OCI-LY7 (cell line): Measurements from ENCODE around the gene NEDD8. TPM values are rescaled to one million over a fixed set of nuclear protein-coding genes. Genes with fewer than 3 reads are reported as not detected.

ENCODE experiments used
- BruUV-seq: library from RNA; stranded (reverse); fragments of 400-500 nt; replicated peaks from 2 replicates; lab custom pipeline; 2021; lab: Mats Ljungman, UMichigan
- CTCF ChIA-PET: fragments of 300-600 bp; sonication (Branson Sonifier 250); formaldehyde crosslinking; loops from one replicate; lab custom pipeline; 2022; ENCODE audit warnings: antibody characterized with exemption; ENCODE audit not compliant: unreplicated experiment; lab: Charles Lee
- POLR2A ChIA-PET: fragments of 300-600 bp; sonication (Branson Sonifier 250); formaldehyde crosslinking; loops from one replicate; lab custom pipeline; 2022; ENCODE audit warnings: antibody characterized with exemption; lab: Charles Lee
- DNase-seq: peaks from one replicate; pipeline ENCODE4 v3.0.0-alpha.2; 2015; ENCODE audit warnings: low spot score
- H2AFZ ChIP-seq: fragments of 200-600 bp; sonication (generic), shearing (Covaris generic); 2 replicates; pipeline ENCODE4 v1.6.1; 2014; ENCODE audit warnings: mild to moderate bottlenecking, antibody characterized with exemption, low read length, moderate library complexity
- H3K27ac ChIP-seq: fragments of 200-600 bp; sonication (generic); 2 replicates; pipeline ENCODE4 v1.5.1; 2014; ENCODE audit warnings: mixed run types, low read depth, mild to moderate bottlenecking, moderate library complexity, low read length, inconsistent platforms; ENCODE audit not compliant: poor library complexity, severe bottlenecking
- H3K36me3 ChIP-seq: fragments of 200-600 bp; sonication (generic); 2 replicates; pipeline ENCODE4 v1.6.1; 2014; ENCODE audit warnings: mild to moderate bottlenecking, antibody characterized with exemption, low read length, moderate library complexity, mixed read lengths; ENCODE audit not compliant: insufficient read depth
- H3K4me1 ChIP-seq: fragments of 200-600 bp; sonication (generic); 2 replicates; pipeline ENCODE4 v1.5.1; 2014; ENCODE audit warnings: mild to moderate bottlenecking, low read length; ENCODE audit not compliant: insufficient read depth, poor library complexity, severe bottlenecking
- H3K4me2 ChIP-seq: fragments of 200-600 bp; sonication (generic); 2 replicates; pipeline ENCODE4 v1.6.1; 2014; ENCODE audit warnings: mild to moderate bottlenecking, low read length
- H3K4me3 ChIP-seq: fragments of 200-600 bp; sonication (generic); 2 replicates; pipeline ENCODE4 v1.5.1; 2014; ENCODE audit warnings: mild to moderate bottlenecking, low read depth, low read length; ENCODE audit not compliant: poor library complexity, severe bottlenecking
- H3K79me2 ChIP-seq: fragments of 200-600 bp; sonication (generic); 2 replicates; pipeline ENCODE4 v1.6.1; 2016; ENCODE audit warnings: low read depth, mild to moderate bottlenecking, low read length, moderate library complexity, mixed read lengths; ENCODE audit not compliant: insufficient read depth
- H3K9me2 ChIP-seq: fragments of 200-600 bp; sonication (generic); 2 replicates; pipeline ENCODE4 v1.6.1; 2016; ENCODE audit warnings: mild to moderate bottlenecking, low read length, mixed read lengths; ENCODE audit not compliant: insufficient read depth
- H3K9me3 ChIP-seq: fragments of 200-600 bp; sonication (generic); 2 replicates; pipeline ENCODE4 v1.6.1; 2014; ENCODE audit warnings: mild to moderate bottlenecking, mixed run types, low read length, mixed read lengths
- H4K20me1 ChIP-seq: fragments of 200-600 bp; sonication (generic); 2 replicates; pipeline ENCODE4 v1.6.1; 2014; ENCODE audit warnings: mild to moderate bottlenecking, antibody characterized with exemption, low read length, moderate library complexity, mixed read lengths; ENCODE audit not compliant: insufficient read depth
- CTCF ChIP-seq: fragments of 200-600 bp; sonication (generic); conservative IDR thresholded peaks from 2 replicates; pipeline ENCODE4 v1.5.1; 2014; ENCODE audit warnings: mild to moderate bottlenecking, antibody characterized with exemption, low read length, moderate library complexity, mixed read lengths
- EZH2phosphoT487 ChIP-seq: fragments of 200-600 bp; sonication (generic); IDR thresholded peaks from 2 replicates; pipeline ENCODE4 v1.6.1; 2018; ENCODE audit warnings: low read depth, borderline replicate concordance, mild to moderate bottlenecking, mixed run types, antibody characterized with exemption, low read length, moderate library complexity, mixed read lengths
- intact Hi-C: fragments of 100-400 bp; cut with micrococcal nuclease; formaldehyde crosslinking; loops from one replicate; pipeline ENCODE4 v1.10.0; 2022; ENCODE audit not compliant: unreplicated experiment
- total RNA-seq, 2 experiments: library from RNA; depleted of rRNA in 1 of 2; stranded (reverse); fragments of >200 nt in 1 of 2; shearing (Covaris generic) in 1 of 2; gene quantifications; 2 replicates each; pipeline ENCODE4 v1.2.3, GENCODE V29; 2014 to 2022

The NEDD8 gene
- total RNA-seq, 2 experiments from 2014 or later: 167 to 174 TPM

GRCh38 chr14:24241829-24242443 lies 9.8 kb upstream of the NEDD8 start:
- Histone ChIP-seq H3K4me1 (peaks cover 28% of the 10 kb centered on the region), H3K79me2 (peaks cover 16% of the 10 kb centered on the region; the same call in 1 of the 2 replicates), H3K27ac (peak overlapping the region; percentile 90), H3K4me3 (peak overlapping the region; percentile 82), H4K20me1 (no peaks in the 10 kb centered on the region), H3K4me2 (peak overlapping the region; percentile 92), H3K9me3 (no peaks in the 10 kb centered on the region), H2AFZ (peak overlapping the region; percentile 52; the same call in 1 of the 2 replicates), H3K9me2 (no peaks in the 10 kb centered on the region), H3K36me3 (peaks cover 43% of the 10 kb centered on the region)
- peak; percentile 96 for DNase-seq
- ChIA-PET CTCF (interaction anchor here (0.8 to 2.2 kb wide), 6 partner anchors 22 to 95 kb away, joined by 3 to 17 read pairs (median 6); partner anchors contain the start of genes CIDEB, DHRS1, NOP9 and PSME2), POLR2A (interaction anchor here (0.7 to 2.3 kb wide), 25 partner anchors 9 to 200 kb away, joined by 3 to 25 read pairs (median 5); partner anchors contain the start of genes CHMP4A, DCAF11, DHRS1 and EMC9)
- TSS peak; percentile 60 for BruUV-seq
- no peak for TF ChIP-seq EZH2phosphoT487
- TF ChIP-seq CTCF: peak; percentile 35; the same call in 1 of the 2 replicates
- intact Hi-C loops: loop anchor here (1.0 to 5.0 kb wide), 5 partner anchors 29 to 230 kb away; partner anchors contain the start of genes IPO4 and RABGGTA

GRCh38 chr14:24240110-24240918 lies 8.1 kb upstream of the NEDD8 start:
- ChIA-PET CTCF (no interaction called here), POLR2A (interaction anchor here (0.6 to 1.1 kb wide), 3 partner anchors 27 to 1264 kb away, joined by 3 to 4 read pairs (median 3); partner anchors contain the start of gene CHMP4A)
- H3K36me3 ChIP-seq: peaks cover 59% of the 10 kb centered on the region
- intact Hi-C loops: loop anchor here (5.0 kb wide), 1 partner anchor 228 kb away; no protein-coding TSS in a partner anchor
- no peaks in the 10 kb centered on the region for H3K9me2 ChIP-seq
- H3K9me3 ChIP-seq: no peaks in the 10 kb centered on the region
- no peak for DNase-seq
- H4K20me1 ChIP-seq: no peaks in the 10 kb centered on the region
- no peak overlapping the region for H3K4me3 ChIP-seq
- H3K27ac ChIP-seq: no peak overlapping the region
- peaks cover 25% of the 10 kb centered on the region for H3K4me1 ChIP-seq
- H2AFZ ChIP-seq: no peak overlapping the region
- H3K79me2 ChIP-seq: peaks cover 16% of the 10 kb centered on the region; the same call in 1 of the 2 replicates
- TF ChIP-seq CTCF (no peak), EZH2phosphoT487 (no peak)
- BruUV-seq: no TSS peak
- peak overlapping the region; percentile 92; the same call in 1 of the 2 replicates for H3K4me2 ChIP-seq
